Activated naive CD8-positive, alpha-beta T cell treated with anti-CD3 and anti-CD28 coated beads, Interleukin-2, amount 50 U/mL, for 16 hours (primary cell): ENCODE data around the gene MS4A10.

Experiments
- DNase-seq: peaks from one replicate; pipeline ENCODE4 v3.0.0-alpha.2; 2020; ENCODE audit warnings: low read depth, low spot score

The MS4A10 gene

DNA sequence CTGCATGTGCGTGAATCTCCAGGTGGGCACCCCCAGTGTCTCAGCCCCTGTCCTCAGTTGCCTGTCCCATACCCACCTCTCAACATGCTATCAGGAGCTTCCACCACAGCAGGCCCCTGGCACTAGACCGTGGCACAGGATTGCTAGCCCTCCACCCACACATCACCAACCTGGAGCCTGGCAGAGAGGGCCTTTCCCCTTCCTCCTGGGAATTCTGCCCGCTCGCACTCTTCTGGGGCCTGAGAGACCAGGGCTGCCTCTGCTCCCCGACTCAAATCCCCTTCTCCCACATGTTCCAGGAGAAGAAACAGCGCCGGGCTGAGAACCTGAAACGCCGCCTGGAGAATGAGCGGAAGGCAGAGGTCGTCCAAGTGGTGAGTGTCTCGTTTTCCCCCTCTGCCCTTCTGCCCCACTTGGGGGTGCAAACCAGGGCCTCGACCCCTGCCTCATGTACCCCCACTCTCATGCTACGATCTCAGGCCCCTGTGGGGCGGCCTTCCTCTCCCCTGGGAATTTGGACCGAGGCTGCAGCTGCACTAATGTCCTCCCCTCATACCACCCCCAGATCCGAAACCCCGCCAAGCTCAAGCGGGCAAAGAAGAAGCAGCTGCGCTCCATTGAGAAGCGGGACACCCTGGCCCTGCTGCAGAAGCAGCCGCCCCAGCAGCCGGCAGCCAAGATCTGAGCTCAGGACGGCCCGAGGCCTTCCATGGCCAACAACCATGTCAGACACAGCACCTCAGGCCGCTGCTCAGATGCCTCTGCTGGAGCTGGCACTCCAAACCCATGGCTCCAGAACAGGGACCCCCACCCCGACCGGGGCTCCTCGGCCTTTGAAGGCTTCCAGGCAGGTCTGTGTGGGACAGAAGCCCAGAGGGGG, 64.7 kb downstream of the MS4A10 start:
- DNase-seq, result no peak
